Midbrain (tissue), 1 donor: ENCODE data around the gene HOXC11.

Experiments used
- DNase-seq: peaks from one replicate; lab custom pipeline; 2025; lab: John Stamatoyannopoulos, UW

Gene HOXC11

DNA sequence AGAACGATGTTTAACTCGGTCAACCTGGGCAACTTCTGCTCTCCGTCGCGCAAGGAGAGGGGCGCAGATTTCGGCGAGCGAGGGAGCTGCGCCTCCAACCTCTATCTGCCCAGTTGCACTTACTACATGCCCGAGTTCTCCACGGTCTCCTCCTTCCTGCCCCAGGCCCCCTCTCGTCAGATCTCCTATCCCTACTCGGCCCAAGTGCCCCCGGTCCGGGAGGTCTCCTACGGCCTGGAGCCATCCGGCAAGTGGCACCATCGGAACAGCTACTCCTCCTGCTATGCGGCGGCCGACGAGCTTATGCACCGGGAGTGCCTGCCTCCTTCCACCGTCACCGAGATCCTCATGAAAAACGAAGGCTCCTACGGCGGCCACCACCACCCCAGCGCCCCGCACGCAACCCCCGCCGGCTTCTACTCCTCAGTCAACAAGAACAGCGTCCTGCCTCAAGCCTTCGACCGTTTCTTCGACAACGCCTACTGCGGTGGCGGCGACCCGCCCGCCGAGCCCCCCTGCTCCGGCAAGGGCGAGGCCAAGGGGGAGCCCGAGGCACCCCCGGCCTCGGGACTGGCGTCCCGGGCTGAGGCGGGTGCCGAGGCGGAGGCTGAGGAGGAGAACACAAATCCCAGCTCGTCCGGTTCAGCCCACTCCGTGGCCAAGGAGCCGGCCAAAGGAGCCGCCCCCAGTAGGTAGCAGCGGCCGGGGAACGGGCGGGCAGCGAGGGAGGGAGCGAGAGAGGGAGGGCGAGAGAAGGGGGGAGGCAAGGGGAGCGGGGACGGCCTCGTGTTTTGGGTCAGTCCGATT, 513 bp downstream of the HOXC11 start:
- no peak for DNase-seq

DNA sequence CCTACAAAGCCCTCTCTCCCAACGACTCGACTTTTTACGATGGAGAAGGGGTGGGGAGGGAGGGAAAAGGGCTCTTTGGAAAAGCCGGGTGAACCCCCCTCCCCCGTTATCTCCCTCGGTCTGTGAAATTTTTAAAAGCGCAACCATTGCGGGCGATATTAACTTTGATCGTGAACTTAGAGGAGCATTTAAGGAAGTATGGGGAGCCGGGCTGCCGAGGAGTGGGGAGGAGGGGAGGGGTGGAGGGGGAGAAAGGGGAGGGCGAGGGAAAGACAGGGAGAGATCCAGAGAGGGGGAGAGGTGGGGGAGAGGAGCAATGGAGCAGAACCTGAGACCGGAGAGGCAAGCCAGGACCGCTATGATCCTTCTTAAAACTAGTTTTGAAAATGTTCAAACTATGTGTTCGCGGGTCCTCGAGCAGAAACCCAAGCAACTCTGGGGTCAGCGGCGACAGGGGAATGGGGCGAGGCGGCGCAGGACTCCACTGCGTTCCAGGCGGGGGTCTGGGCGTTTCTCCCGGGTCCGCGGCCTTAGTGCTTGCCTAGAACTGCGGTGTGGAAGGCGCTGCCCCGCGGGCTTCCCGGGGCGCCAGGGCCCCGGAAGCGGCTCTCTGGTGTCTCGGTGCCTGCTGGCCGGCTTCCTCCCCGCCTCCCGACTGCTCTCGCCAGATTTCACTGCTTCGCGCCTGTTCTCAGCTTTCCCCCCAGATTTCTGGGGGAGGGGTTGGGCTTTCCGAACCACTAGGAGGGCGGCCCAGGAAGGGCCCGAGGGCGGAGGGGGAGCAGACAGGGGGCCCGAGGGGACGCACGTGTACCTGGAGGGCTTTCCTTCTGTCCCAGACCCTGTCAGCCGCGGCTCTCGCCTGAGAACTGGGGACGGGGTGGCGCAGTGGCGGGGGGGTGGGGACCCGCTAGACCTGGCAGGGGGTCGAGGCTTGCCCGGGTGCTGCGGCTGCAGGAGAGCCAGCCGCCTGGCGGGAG, 1.4 kb downstream of the HOXC11 start, which contains the start of gene HOTAIR:
Gene HOTAIR (minus strand): TSS at position 871 of the 980 bp plus-strand sequence.
- no peak for DNase-seq

- no peak for DNase-seq
These were observed 2.1 kb downstream of the HOXC11 start for GRCh38 chr12:53975064-53975471.

GRCh38 chr12:53975479-53976152, 2.7 kb downstream of the HOXC11 start:
- DNase-seq: no peak

DNA sequence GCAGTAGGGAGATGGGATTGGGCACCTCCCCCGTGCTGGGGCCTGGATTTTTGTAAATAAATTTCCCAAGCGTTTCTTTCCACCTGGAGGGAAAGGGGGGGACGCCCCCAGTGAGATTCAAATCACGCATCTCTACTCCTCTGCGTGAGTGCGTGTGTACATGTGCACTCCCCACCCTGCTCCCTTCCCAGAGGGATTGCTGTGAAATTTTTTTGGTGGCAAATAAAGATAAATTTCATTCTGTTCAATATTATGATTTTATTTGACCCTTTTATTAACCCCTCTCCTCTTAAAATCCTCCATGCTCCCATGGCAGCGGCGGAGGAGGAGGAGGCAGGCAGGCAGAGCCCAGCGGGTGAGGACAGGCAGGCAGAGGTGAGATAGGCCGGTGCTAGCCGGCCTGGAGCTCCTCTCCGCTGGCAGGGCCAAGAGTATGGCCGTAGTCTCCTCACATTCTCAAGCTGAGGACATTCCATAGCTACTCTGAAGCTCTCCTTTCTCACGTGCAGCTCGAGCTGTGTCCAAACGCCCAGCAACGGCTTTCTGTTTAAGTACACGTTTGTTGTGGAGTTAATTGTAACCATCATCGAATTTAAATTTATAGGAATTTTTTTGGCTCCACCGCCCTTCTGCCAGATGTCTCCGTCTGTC, 3.4 kb downstream of the HOXC11 start:
- DNase-seq: no peak

- no peak for DNase-seq
These were observed 4.1 kb downstream of the HOXC11 start for GRCh38 chr12:53976823-53977595.

DNA sequence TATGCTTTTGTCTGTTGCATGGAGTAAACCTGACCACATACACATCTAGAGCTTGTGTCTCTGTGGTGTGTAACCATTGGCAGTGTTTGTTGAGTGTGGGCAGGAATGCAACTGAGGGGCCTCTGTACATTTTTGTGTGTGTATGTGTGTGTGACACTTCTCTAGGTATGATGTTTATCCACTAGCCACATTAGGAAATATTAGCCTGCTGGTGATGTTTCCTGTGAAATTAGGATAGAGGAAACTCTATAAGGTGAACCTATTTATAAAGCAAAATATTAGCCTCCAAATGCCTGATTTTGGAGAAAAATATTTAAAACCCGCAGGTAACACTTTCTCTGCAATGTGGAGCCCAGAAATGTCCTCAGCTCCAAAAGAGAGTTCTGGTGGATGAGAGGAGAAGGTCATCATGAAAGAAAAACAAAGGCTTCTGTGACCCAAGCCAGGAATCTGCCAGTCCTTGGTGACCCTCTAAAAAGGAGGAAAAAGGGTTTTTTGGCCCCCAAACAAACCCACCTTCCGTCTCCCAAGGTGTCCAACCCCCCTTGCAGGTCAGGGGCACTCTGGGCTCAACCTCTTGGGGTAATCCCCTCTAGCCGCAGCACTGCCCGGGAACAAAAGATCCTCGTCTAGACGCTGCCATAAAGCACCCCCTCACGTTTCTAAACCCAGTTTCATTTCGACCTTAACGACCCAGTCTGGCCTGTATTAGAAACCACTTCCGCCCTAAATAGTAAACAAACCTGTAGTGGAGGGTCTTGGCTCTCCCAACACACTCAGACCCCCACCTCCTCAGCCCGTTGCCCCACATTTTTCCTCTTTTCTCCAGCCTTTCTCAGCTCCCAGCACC, 4.9 kb downstream of the HOXC11 start:
- no peak for DNase-seq

GRCh38 chr12:53978477-53979356, 5.8 kb downstream of the HOXC11 start:
- DNase-seq: no peak

DNA sequence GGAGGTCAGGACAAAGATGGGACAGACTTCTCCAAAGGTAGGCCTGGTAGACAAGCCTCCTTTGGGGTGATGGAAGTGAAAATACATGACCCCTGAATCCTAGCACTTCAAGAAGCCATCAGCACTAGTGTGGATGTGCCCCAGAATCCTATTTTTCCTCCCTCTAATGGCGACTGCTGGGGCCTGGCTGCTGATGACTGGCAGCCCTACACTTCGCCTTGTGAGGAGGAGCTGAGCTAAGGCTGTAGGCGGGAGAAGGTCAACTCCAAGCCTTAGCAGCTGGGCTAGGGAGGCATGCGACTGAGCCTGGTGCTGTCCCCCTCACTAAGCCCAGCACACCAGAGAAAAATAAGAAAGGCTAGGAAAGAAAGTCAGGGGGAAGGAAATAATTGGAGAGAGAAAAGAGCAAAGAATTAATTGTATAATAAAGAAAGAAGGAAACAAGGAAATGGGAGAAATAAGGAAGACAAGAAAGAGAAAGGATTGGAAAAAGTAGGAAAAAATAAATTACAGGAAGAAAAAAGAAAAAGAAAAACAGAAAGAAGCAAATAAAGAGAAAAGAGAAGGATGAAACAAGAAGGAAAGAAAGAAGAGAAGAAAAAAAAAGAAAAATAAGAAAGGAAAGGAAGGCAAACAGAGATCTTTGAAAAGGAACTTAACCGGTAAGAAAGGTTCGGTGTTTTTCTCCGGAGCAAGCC, 7.3 kb downstream of the HOXC11 start:
- no peak for DNase-seq

- DNase-seq: no peak
These were observed 8.0 kb downstream of the HOXC11 start for GRCh38 chr12:53980802-53981496.

- no peak for DNase-seq
These were observed 9.0 kb downstream of the HOXC11 start for GRCh38 chr12:53981634-53982565.

GRCh38 chr12:53982648-53983567, 10.0 kb downstream of the HOXC11 start:
- no peak for DNase-seq

DNA sequence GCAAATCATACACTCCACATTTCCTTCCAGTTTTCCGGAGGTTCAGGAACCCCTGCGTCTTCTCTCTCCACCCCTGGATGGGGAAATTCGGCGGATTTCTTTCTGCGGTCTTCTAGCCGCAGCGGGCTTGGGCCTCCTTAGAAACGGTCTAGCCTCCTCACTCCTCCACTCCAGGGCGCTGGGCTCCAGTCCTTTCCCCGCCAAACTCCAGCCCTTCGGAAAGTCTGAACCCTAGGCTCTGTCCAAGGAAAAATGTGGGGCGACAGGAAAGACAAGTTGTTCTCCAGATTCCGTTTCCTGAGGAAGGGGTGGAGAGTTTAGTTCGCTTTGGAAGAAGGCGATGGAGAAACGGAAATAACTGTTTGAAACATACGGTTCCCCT, 10.6 kb downstream of the HOXC11 start:
- DNase-seq: no peak

DNA sequence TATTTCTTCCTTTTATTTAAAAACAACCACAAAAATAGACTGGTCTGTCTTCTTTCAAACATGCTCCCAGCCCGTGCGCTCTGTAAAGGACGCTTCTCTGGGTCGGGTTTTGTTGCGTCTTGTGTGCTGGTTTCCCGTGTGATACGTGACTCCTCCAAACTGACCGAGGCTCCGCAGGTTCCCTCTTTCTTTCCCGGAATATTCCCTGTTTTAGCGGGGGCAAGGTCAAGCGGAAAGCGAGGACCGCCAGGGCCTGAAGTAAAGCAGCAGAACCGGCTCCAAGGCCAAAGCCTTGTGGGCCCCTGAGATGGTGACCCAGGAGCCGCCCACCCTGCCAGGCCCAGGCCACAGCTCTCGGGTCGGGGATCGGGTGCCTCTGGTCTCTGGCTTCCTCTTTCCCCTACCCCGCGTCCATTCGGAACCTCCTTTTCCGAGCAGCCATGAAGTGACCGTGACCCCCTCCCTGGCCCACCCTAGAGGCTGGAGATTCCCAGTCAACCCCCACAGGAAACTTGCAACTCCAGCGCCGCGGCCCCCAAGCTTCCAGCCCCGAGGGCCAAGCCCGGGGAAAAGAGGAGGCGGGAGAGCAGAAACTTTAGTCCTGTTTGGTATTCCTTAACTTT, 11.1 kb downstream of the HOXC11 start:
- no peak for DNase-seq
